Ishikawa (cell line): ENCODE measurements around the gene CCNH.

Experiments used
- CEBPB ChIP-seq: IDR thresholded peaks from 2 replicates; pipeline ENCODE4 v1.6.1; 2012
- CREB1 ChIP-seq: IDR thresholded peaks from 2 replicates; pipeline ENCODE4 v1.6.1; 2012; ENCODE audit warnings: low read depth
- EGR1 ChIP-seq: IDR thresholded peaks from 2 replicates; pipeline ENCODE4 v1.6.1; 2012
- EP300 ChIP-seq: IDR thresholded peaks from 2 replicates; pipeline ENCODE4 v1.6.1; 2012; ENCODE audit warnings: borderline replicate concordance
- FOXM1 ChIP-seq: IDR thresholded peaks from 2 replicates; pipeline ENCODE4 v1.6.1; 2012; ENCODE audit warnings: low read depth, borderline replicate concordance
- NFIC ChIP-seq: IDR thresholded peaks from 2 replicates; pipeline ENCODE4 v1.6.1; 2012
- RAD21 ChIP-seq: IDR thresholded peaks from 2 replicates; pipeline ENCODE4 v1.6.1; 2012; ENCODE audit warnings: low read depth
- REST ChIP-seq: IDR thresholded peaks from 2 replicates; pipeline ENCODE4 v1.6.1; 2012; ENCODE audit warnings: low read depth, mild to moderate bottlenecking
- TAF1 ChIP-seq: IDR thresholded peaks from 2 replicates; pipeline ENCODE4 v1.6.1; 2012; ENCODE audit warnings: low read depth, mild to moderate bottlenecking
- TCF12 ChIP-seq: IDR thresholded peaks from 2 replicates; pipeline ENCODE4 v1.6.1; 2012; ENCODE audit warnings: low read depth
- TEAD4 ChIP-seq: IDR thresholded peaks from 2 replicates; pipeline ENCODE4 v1.6.1; 2012
- USF1 ChIP-seq: IDR thresholded peaks from 2 replicates; pipeline ENCODE4 v1.6.1; 2012
- YY1 ChIP-seq: IDR thresholded peaks from 2 replicates; pipeline ENCODE4 v1.6.1; 2012; ENCODE audit warnings: low read depth
- ZBTB7A ChIP-seq: IDR thresholded peaks from 2 replicates; pipeline ENCODE4 v1.6.1; 2012; ENCODE audit warnings: low read depth
- TF ChIP-seq, protein P1 (sequence below): IDR thresholded peaks from 2 replicates; pipeline ENCODE4 v1.6.1; 2012

Gene CCNH

DNA sequence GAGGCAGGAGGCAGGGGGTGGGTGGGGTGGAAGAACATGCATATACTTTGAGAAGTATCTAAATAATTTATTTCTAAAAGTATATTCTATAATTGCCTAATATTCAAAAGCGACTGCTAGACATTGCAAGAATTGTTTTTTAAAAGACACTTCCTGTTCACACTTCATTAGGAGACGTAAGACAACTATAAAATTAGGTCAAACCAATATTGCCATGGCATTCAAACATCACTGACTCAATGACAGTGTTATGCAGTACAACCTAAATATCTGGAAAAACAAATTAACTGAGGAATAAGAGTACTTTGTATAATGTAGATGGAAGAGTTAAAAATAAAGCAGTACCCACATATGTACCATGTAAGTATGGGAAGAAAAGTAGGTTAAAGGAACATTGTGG, 4.5 kb downstream of the CCNH start:
- no peak for TF ChIP-seq TEAD4
- TF ChIP-seq CEBPB: no peak
- no peak for TF ChIP-seq EGR1
- TF ChIP-seq FOXM1: no peak
- TF ChIP-seq TCF12: no peak
- no peak for TF ChIP-seq RAD21
- TF ChIP-seq TAF1: no peak
- TF ChIP-seq ZBTB7A: no peak
- TF ChIP-seq REST: no peak
- no peak for TF ChIP-seq USF1
- TF ChIP-seq NFIC: no peak
- TF ChIP-seq, protein P1, sequence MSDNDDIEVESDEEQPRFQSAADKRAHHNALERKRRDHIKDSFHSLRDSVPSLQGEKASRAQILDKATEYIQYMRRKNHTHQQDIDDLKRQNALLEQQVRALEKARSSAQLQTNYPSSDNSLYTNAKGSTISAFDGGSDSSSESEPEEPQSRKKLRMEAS: no peak
- no peak for TF ChIP-seq EP300
- no peak for TF ChIP-seq CREB1

DNA sequence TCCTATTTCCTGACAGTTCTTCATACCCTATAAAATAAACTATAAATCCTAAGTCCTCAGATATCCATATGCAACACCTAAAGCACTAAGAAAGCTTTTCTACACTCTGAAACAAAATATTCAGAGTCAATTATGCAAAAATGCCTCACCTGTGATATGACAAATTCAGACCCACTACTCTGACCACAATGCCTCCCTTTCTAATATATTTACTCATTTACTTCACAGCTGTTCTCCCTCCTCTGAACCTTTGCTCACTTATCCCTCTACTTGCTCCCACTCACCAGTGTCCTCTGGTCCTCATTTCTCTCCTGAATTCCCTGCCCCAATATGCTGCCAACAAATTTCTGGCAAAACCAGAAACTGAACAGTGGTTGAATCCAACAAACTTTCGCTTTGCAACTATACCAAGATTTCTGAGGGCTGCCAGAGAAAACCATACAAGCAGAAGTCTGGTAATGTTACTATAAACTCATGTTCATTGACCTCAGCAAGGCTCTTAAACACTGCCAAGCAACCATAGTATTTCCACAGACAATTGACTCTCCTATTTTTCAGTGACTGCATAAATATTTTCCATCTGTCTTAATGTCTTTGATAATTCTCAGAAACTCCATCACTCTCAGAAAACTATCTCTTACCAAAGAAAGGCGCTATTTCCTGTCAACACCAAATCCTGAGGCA, 7.1 kb downstream of the CCNH start:
- TF ChIP-seq REST: no peak
- TF ChIP-seq EP300: no peak
- TF ChIP-seq ZBTB7A: no peak
- no peak for TF ChIP-seq TEAD4
- TF ChIP-seq YY1: no peak
- no peak for TF ChIP-seq CEBPB
- TF ChIP-seq, protein P1: no peak
- no peak for TF ChIP-seq TCF12
- TF ChIP-seq USF1: no peak
- TF ChIP-seq TAF1: no peak
- no peak for TF ChIP-seq RAD21
- no peak for TF ChIP-seq CREB1
- no peak for TF ChIP-seq FOXM1
- no peak for TF ChIP-seq EGR1
- TF ChIP-seq NFIC: no peak

DNA sequence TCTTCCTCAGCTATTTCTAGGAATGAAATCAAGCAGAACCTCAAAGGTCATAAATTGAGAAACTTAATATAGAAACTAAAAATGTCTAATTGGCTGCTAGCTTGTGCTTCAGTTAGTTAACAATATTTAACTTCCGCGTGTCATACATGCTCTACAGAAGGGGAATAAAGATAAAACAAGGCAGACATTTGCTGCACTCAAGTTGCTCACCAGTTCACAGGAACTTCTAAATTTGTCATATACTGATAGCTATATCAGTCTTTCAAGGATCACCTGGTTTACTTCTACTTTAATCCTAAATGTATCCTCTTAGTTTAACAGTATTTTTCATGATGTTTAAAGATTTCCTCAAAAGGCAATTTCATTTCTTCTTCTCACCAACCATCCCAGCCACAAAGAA, 8.4 kb downstream of the CCNH start:
- TF ChIP-seq TEAD4: no peak
- TF ChIP-seq EGR1: no peak
- TF ChIP-seq TAF1: no peak
- TF ChIP-seq, protein P1: no peak
- TF ChIP-seq EP300: no peak
- no peak for TF ChIP-seq USF1
- TF ChIP-seq YY1: no peak

DNA sequence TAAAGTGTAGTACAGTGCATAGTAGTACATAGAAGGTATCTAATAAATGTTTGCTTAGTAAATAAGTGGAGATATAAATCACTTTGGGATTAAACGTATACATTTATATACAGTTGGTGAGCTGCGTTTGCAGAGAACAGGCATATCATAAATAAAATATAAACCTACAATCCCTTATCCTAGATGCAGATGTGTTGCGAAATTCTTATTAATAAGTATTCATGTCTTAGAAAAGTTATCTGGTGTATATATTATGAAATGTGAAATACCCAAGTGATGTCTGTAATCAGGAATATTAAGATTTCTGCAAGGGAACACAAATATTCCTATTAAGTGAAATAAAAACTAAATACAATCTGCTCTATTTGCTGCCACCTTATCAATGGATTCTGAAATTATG, 8.8 kb downstream of the CCNH start:
- peak; percentile 17; the same call in 1 of the 2 replicates for TF ChIP-seq CEBPB
- TF ChIP-seq EGR1: no peak
- TF ChIP-seq REST: no peak
- no peak for TF ChIP-seq TCF12
- no peak for TF ChIP-seq RAD21
